ENCODE results near the gene TNFSF9. TPM values are rescaled to one million over a fixed set of nuclear protein-coding genes. Genes with fewer than 3 reads are reported as not detected.

Gene TNFSF9
- total and polyA plus RNA-seq, 2 of the 8 experiments (the other 6 are each of a cell fraction or from before 2014, with no cell fraction given), result 1.7 to 4.4 TPM

GRCh38 chr19:6481541-6482342 is 49.1 kb upstream of the TNFSF9 start, which contains the start of gene DENND1C:
Gene DENND1C (minus strand): TSS chr19:6481787. CDS start chr19:6481695, 92 bp downstream.
- Histone ChIP-seq H2AK5ac (ENCODE audit: low read depth, low read length) (no peak within 1 kb of the TSS), H3K27ac (ENCODE audit: low read depth, low read length) (no peak within 1 kb of the TSS), H3K79me2 (ENCODE audit: control insufficient read depth in 1 of 2, insufficient read depth in 2 of 2, low read length in 2 of 2) (no peaks in the 10 kb centered on the region), H3K36me3 (ENCODE audit: control insufficient read depth in 2 of 4, insufficient read depth in 4 of 4, low read length in 3 of 4) (no peaks in the 10 kb centered on the region), H3K14ac (ENCODE audit: insufficient read length) (no peak within 1 kb of the TSS), H3K4me2 (ENCODE audit: insufficient read depth in 1 of 2, low read depth in 2 of 2, low read length in 2 of 2) (0 out of 4 replicates have a peak within 1 kb of the TSS, but pooled peaks of 1 of the 2 experiments have one; percentile 8), H3K79me1 (ENCODE audit: low read depth, low read length) (no peaks in the 10 kb centered on the region), H2BK20ac (ENCODE audit: low read length) (no peak within 1 kb of the TSS), H3K27me3 (replicated peaks in 1 of 4; ENCODE audit: control insufficient read depth in 3 of 4, extremely low read depth in 1 of 4, insufficient read depth in 3 of 4, low read length in 3 of 4) (peaks cover 0 to 4% (median 0%) of the 10 kb centered on the region in 4 experiments; a peak in 1 of 7 replicates), H2BK5ac (ENCODE audit: low read depth, low read length) (peak within 1 kb of the TSS; percentile 75; the same call in 1 of the 2 replicates), H2AFZ (ENCODE audit: low read length) (no peak within 1 kb of the TSS), H4K91ac (replicated peaks; ENCODE audit: insufficient read length, low read length) (peak within 1 kb of the TSS; percentile 4), H3K4me3 (ENCODE audit: extremely low read depth in 1 of 4, insufficient read depth in 2 of 4, low read depth in 3 of 4, low read length in 4 of 4) (no peak within 1 kb of the TSS), H3K23ac (ENCODE audit: insufficient read length) (no peak within 1 kb of the TSS), H3K4ac (replicated peaks; ENCODE audit: insufficient read length, low read depth, low read length) (no peak within 1 kb of the TSS), H3K9me3 (ENCODE audit: insufficient read depth in 2 of 2, low read depth in 1 of 2, low read length in 1 of 2) (no peaks in the 10 kb centered on the region), H3K9ac (replicated peaks in 1 of 4; ENCODE audit: extremely low read depth in 1 of 4, low read depth in 3 of 4, low read length in 3 of 4) (no peak within 1 kb of the TSS; a peak in 2 of 7 replicates), H3K4me1 (replicated peaks in 1 of 4; ENCODE audit: control insufficient read depth in 3 of 4, insufficient read depth in 4 of 4, low read length in 3 of 4) (peaks cover 0 to 11% (median 7%) of the 10 kb centered on the region in 4 experiments; a peak in 5 of 7 replicates), H3K18ac (ENCODE audit: extremely low read depth, low read length) (peak within 1 kb of the TSS; percentile 48), H2BK12ac (ENCODE audit: low read depth, low read length) (peak within 1 kb of the TSS; percentile 87; the same call in 1 of the 2 replicates), H3K23me2 (ENCODE audit: low read depth, low read length) (peaks cover 3% of the 10 kb centered on the region; the same call in 1 of the 2 replicates), H2BK120ac (replicated peaks; ENCODE audit: low read depth, low read length) (no peak within 1 kb of the TSS), H4K8ac (ENCODE audit: extremely low read depth, insufficient read depth, low read length) (no peak within 1 kb of the TSS; the same call in 1 of the 2 replicates), H3K56ac (replicated peaks; ENCODE audit: insufficient read length, low read depth, low read length) (no peak within 1 kb of the TSS), H2BK15ac (ENCODE audit: low read length) (0 out of 2 replicates have a peak within 1 kb of the TSS, but pooled peaks have one; percentile 92), H4K5ac (ENCODE audit: insufficient read length, low read depth, low read length) (no peak within 1 kb of the TSS), H4K20me1 (replicated peaks in 1 of 2; ENCODE audit: control insufficient read depth in 1 of 2, insufficient read depth in 2 of 2, low read length in 2 of 2) (peaks cover 0 to 3% of the 10 kb centered on the region in 2 experiments)
- peak; percentile 70 to 83 (median 72) for TF ChIP-seq CTCF (IDR thresholded peaks at IDR 0.05; ENCODE audit: control extremely low read depth in 1 of 3, insufficient read depth in 1 of 3, low read depth in 1 of 3, low read length in 3 of 3)
- TF ChIP-seq BCL11A (IDR thresholded peaks at IDR 0.05; ENCODE audit: low read depth in 2 of 2, low read length in 2 of 2), result no peak
- 0 out of 4 replicates have a peak, but pooled peaks of 1 of the 2 experiments have one; percentile 49 for TF ChIP-seq HDAC2 (IDR thresholded peaks at IDR 0.05; ENCODE audit: borderline replicate concordance in 1 of 2, low read depth in 2 of 2, low read length in 2 of 2)
- peak; percentile 47 to 65 for TF ChIP-seq RAD21 (IDR thresholded peaks at IDR 0.05 in 1 of 2, conservative IDR thresholded peaks at IDR 0.05 in 1 of 2; ENCODE audit: low read depth in 2 of 2, low read length in 2 of 2)
- peak in 1 of 2 experiments; percentile 65 for DNase-seq (ENCODE audit: low read depth in 1 of 2, low spot score in 2 of 2)
- FAIRE-seq, result peak; percentile 24
- WGBS, 2 experiments (ENCODE audit: extremely low coverage in 1 of 2, insufficient coverage in 1 of 2, insufficient read length in 1 of 2, insufficient replicate concordance in 2 of 2, low coverage in 1 of 2, low lambda C conversion rate in 2 of 2, missing lambda C conversion rate in 1 of 2), result 64% methylated on average over 23 of the region's 24 CpGs; no CpG with 5 or more reads in 1 of the 2 experiments
- CTCF ChIA-PET (ENCODE audit: partially characterized antibody), result interaction anchor here (0.6 to 3.8 kb wide), 20 partner anchors 9 to 288 kb away, joined by 3 to 30 read pairs (median 4); partner anchors contain the start of genes ACER1, CRB3 and TUBB4A
- POLR2A ChIA-PET (ENCODE audit: partially characterized antibody), result no interaction called here

All from H1 (cell line).